Neural cell (in vitro differentiated cells): ENCODE data around the gene AGPS.

Experiments
- EZH2 ChIP-seq: fragments of 200-600, 300-800 bp; shearing (Covaris generic), sonication (generic); IDR thresholded peaks from 2 replicates; pipeline ENCODE4 v1.6.1; 2014; ENCODE audit warnings: antibody characterized with exemption, low read length, borderline replicate concordance, mild to moderate bottlenecking; ENCODE audit not compliant: insufficient read depth, poor library complexity, severe bottlenecking
- POLR2AphosphoS5 ChIP-seq: IDR thresholded peaks from 2 replicates; pipeline ENCODE4 v1.6.1; 2012
- RAD21 ChIP-seq: fragments of 450-650 bp; conservative IDR thresholded peaks from 2 replicates; pipeline ENCODE4 v1.6.1; 2014; ENCODE audit warnings: antibody characterized with exemption, mild to moderate bottlenecking, moderate library complexity
- TF ChIP-seq, protein P1 (sequence below): fragments of 450-650 bp; IDR thresholded peaks from 2 replicates; pipeline ENCODE4 v1.5.1; 2014; ENCODE audit warnings: antibody characterized with exemption, mild to moderate bottlenecking, moderate library complexity; ENCODE audit not compliant: poor library complexity, severe bottlenecking

DNA sequence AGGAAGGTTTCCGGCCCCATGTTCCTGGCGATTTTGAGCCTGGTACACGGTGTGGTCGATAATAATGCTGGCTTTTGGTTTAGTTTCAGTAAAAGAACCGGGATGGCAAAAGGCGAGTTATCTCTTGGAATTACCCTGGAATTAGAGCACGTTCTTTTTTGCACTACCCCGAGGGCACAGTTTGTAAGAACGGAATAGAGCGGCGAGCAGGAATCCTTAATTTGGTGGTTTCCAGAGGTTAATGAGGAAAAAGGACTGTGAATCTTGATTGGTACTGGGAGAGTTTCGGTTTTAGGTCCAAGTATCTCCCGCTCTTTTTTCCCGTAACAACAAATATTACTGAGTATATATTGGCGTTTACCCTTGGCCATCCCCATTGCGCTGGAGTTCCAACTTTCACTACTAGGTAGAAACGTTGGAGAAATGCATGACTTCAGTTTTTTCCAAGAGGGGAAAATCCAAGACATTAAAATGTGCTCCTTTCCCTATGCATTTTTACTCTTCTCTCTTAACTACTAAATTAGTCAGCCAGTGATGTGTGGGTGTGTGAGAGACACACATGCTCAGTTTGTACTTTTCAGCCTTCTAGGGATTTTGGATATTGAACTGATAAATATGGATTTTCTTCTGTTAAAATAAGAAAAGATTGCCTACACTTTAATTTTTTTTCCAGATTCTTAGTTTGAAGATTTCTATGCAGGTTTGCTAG lies 160.8 kb downstream of the AGPS start:
- no peak for TF ChIP-seq EZH2
- no peak for TF ChIP-seq POLR2AphosphoS5
- TF ChIP-seq, protein P1, sequence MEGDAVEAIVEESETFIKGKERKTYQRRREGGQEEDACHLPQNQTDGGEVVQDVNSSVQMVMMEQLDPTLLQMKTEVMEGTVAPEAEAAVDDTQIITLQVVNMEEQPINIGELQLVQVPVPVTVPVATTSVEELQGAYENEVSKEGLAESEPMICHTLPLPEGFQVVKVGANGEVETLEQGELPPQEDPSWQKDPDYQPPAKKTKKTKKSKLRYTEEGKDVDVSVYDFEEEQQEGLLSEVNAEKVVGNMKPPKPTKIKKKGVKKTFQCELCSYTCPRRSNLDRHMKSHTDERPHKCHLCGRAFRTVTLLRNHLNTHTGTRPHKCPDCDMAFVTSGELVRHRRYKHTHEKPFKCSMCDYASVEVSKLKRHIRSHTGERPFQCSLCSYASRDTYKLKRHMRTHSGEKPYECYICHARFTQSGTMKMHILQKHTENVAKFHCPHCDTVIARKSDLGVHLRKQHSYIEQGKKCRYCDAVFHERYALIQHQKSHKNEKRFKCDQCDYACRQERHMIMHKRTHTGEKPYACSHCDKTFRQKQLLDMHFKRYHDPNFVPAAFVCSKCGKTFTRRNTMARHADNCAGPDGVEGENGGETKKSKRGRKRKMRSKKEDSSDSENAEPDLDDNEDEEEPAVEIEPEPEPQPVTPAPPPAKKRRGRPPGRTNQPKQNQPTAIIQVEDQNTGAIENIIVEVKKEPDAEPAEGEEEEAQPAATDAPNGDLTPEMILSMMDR, result no peak
- TF ChIP-seq RAD21, result no peak
